Dermis microvascular lymphatic vessel endothelial cell (primary cell): ENCODE data around the gene EXOC5. TPM values are rescaled to one million over a fixed set of nuclear protein-coding genes. Genes with fewer than 3 reads are reported as not detected.
A peak's percentile ranks its signal among the peaks of the same experiment; 100 is the strongest.
"Not testable (repeated sequence)": the region's sequence is repeated elsewhere in the genome, so short reads cannot be mapped to it uniquely, and the experiment has no call there.

ENCODE experiments used
- DNase-seq, 2 donors: peaks; one replicate each; pipeline versions ENCODE4 v3.0.0 to v3.0.0-alpha.2; 2010; ENCODE audit warnings: low read depth in 2 of 2
- total RNA-seq: library from RNA; depleted of rRNA; stranded (reverse); fragments of >200 nt; gene quantifications from 2 replicates; pipeline ENCODE4 v1.2.1, GENCODE V29; 2014

The EXOC5 gene
- total RNA-seq, 1 donor from 2014 or later, result 31.1 TPM

- not testable (repeated sequence) for DNase-seq
These were observed 10.5 kb downstream of the EXOC5 start for GRCh38 chr14:57258221-57258620.

GRCh38 chr14:57254884-57255283, 13.8 kb downstream of the EXOC5 start:
- DNase-seq, result no peak

- no peak for DNase-seq
These were observed 21.6 kb downstream of the EXOC5 start for GRCh38 chr14:57246933-57247657.

GRCh38 chr14:57245941-57246340, 22.8 kb downstream of the EXOC5 start:
- DNase-seq, result no peak

GRCh38 chr14:57244106-57244505, 24.6 kb downstream of the EXOC5 start:
- DNase-seq, result no peak

GRCh38 chr14:57243320-57243719, 25.4 kb downstream of the EXOC5 start:
- no peak for DNase-seq

GRCh38 chr14:57240115-57240514, 28.6 kb downstream of the EXOC5 start:
- DNase-seq, result not testable (repeated sequence)

GRCh38 chr14:57232006-57232405, 36.7 kb downstream of the EXOC5 start:
- DNase-seq, result no peak

GRCh38 chr14:57228320-57228719, 40.4 kb downstream of the EXOC5 start:
- DNase-seq, result not testable (repeated sequence)

- DNase-seq, result no peak
These were observed 41.6 kb downstream of the EXOC5 start for GRCh38 chr14:57227083-57227482.

- no peak for DNase-seq
These were observed 46.8 kb downstream of the EXOC5 start for GRCh38 chr14:57221931-57222330.

- DNase-seq, result no peak
These were observed 55.8 kb downstream of the EXOC5 start for GRCh38 chr14:57212919-57213318.

GRCh38 chr14:57209561-57209960, 59.1 kb downstream of the EXOC5 start:
- DNase-seq, result no peak

- no peak for DNase-seq
These were observed 62.8 kb downstream of the EXOC5 start for GRCh38 chr14:57205938-57206337.

GRCh38 chr14:57202672-57203071, 66.0 kb downstream of the EXOC5 start:
- DNase-seq, result not testable (repeated sequence)

- no peak for DNase-seq
These were observed 68.8 kb downstream of the EXOC5 start for GRCh38 chr14:57199921-57200320.

GRCh38 chr14:57189070-57189469, 79.6 kb downstream of the EXOC5 start:
- DNase-seq, result no peak

GRCh38 chr14:57182760-57183503, 85.8 kb downstream of the EXOC5 start:
- DNase-seq, result peak in 1 of 2 donors; percentile 1

- DNase-seq, result no peak
These were observed 89.4 kb downstream of the EXOC5 start for GRCh38 chr14:57179273-57179672.

GRCh38 chr14:57174466-57174865, 94.2 kb downstream of the EXOC5 start:
- no peak for DNase-seq

- no peak for DNase-seq
These were observed 96.8 kb downstream of the EXOC5 start for GRCh38 chr14:57171903-57172302.

- DNase-seq, result no peak
These were observed 97.3 kb downstream of the EXOC5 start for GRCh38 chr14:57171363-57171762.

GRCh38 chr14:57169901-57170300, 98.8 kb downstream of the EXOC5 start:
- DNase-seq, result no peak
